Tibial nerve (tissue), 4 donors: Measurements from ENCODE around the gene UBE2N. TPM values are rescaled to one million over a fixed set of nuclear protein-coding genes. Genes with fewer than 3 reads are reported as not detected.

ENCODE experiments used
- DNase-seq, 2 donors: peaks; one replicate each; pipeline ENCODE4 v3.0.0-alpha.2; 2019; ENCODE audit warnings: low spot score in 2 of 2
- H3K27ac ChIP-seq, 4 donors: fragments of 200-600 bp; sonication (generic) in 3 of 4; one replicate each; pipeline ENCODE4 v1.5.1; 2017 to 2019; ENCODE audit warnings: mild to moderate bottlenecking in 1 of 4
- H3K27me3 ChIP-seq, 2 donors: fragments of 200-600 bp; sonication (generic) in 1 of 2; one replicate each; pipeline versions ENCODE4 v1.5.1 to v1.6.0; 2017 to 2019
- H3K36me3 ChIP-seq, 3 donors: fragments of 200-600 bp; sonication (generic); one replicate each; pipeline ENCODE4 v1.5.1; 2018 to 2019
- H3K4me1 ChIP-seq, 4 donors: fragments of 200-600 bp; sonication (generic) in 3 of 4; one replicate each; pipeline ENCODE4 v1.5.1; 2017 to 2019
- H3K4me3 ChIP-seq, 4 donors: fragments of 200-600 bp; sonication (generic) in 3 of 4; one replicate each; pipeline ENCODE4 v1.5.1; 2017 to 2019; ENCODE audit warnings: mild to moderate bottlenecking in 1 of 4, moderate library complexity in 1 of 4
- H3K9me3 ChIP-seq, 4 donors: fragments of 200-600 bp; sonication (generic) in 3 of 4; one replicate each; pipeline ENCODE4 v1.5.1; 2017 to 2019
- CTCF ChIP-seq, 5 experiments: fragments of 200-600 bp in 3 of 5; fragments of 450-650 bp in 2 of 5; sonication (generic) in 3 of 5; IDR thresholded peaks; one replicate each; pipeline ENCODE4 v1.5.1; 2016 to 2019; ENCODE audit warnings: antibody characterized with exemption in 5 of 5, mild to moderate bottlenecking in 3 of 5, moderate library complexity in 2 of 5
- EP300 ChIP-seq, 2 donors: sonication (generic); formaldehyde crosslinking; IDR thresholded peaks; one replicate each; pipeline ENCODE4 v1.6.1; 2017; ENCODE audit warnings: antibody characterized with exemption in 2 of 2, mild to moderate bottlenecking in 1 of 2
- POLR2A ChIP-seq, 2 donors: fragments of 450-650 bp; IDR thresholded peaks; one replicate each; pipeline ENCODE4 v1.6.1; 2017; ENCODE audit warnings: antibody characterized with exemption in 2 of 2, mild to moderate bottlenecking in 2 of 2, moderate library complexity in 2 of 2
- WGBS, 2 donors: methylation state at CpG; one replicate each; pipeline ENCODE4 v1.1.5; 2018; 5-methylcytosine and 5-hydroxymethylcytosine counted together
- total RNA-seq, 4 donors: library from RNA; depleted of rRNA; stranded (reverse); fragments of >200 nt; gene quantifications; one replicate each; pipeline ENCODE4 v1.1.0, GENCODE V29; 2016

UBE2N gene
- total RNA-seq, 4 donors from 2014 or later = 20.8 to 31.0 (median 29.4) TPM

DNA sequence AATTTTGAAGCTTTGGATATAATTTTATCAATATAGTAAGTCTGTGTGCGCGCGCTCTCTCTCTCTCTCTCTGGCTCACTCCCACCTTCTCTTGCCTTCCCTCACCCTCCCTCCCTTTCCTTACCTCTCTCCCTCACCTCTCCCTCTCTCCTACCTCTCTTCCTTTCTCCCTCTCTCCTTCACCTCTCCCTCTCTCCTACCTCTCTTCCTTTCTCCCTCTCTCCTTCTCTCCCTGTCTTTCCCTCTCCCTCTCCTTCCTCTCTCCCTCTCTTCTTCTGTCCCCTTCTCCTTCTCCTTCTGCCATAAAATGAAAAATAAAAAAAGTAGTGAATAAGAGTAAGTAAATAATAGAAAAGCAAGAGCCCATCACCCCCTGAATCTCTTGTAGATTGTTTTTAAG is 73.0 kb downstream of the UBE2N start:
- Histone ChIP-seq H3K9me3 (no peaks in the 10 kb centered on the region), H3K27ac (no peak overlapping the region), H3K27me3 (no peaks in the 10 kb centered on the region), H3K4me1 (peaks cover 0 to 6% (median 0%) of the 10 kb centered on the region in 4 donors), H3K4me3 (no peak overlapping the region), H3K36me3 (no peaks in the 10 kb centered on the region)
- no peak for DNase-seq
- 97 to 99% methylated on average over 3 of the region's 3 CpGs for WGBS, 2 donors
- TF ChIP-seq CTCF (IDR thresholded peaks at IDR 0.05) (no peak), EP300 (IDR thresholded peaks at IDR 0.05) (no peak), POLR2A (IDR thresholded peaks at IDR 0.05) (no peak)

DNA sequence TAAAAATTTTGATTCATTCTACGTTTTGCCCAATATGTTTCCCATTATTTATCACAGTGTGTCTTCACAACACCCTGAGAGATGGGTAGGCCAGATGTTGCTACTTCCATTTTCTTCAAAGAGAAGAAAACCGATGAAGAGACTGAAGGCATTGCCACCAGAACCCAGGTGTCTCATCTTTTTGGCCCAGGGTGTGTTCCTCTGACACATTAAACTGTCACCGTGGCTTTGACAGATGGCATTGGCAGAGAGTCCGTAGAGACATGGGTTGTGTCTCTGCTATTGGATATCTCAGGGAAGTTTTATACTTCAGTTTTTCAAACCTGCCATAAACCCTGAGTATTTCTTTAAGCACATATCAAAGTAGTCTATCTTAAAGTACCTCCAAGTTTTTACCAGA is 75.3 kb downstream of the UBE2N start:
- 89 to 92% methylated on average over 4 of the region's 4 CpGs for WGBS, 2 donors
- H3K27ac ChIP-seq = no peak overlapping the region

DNA sequence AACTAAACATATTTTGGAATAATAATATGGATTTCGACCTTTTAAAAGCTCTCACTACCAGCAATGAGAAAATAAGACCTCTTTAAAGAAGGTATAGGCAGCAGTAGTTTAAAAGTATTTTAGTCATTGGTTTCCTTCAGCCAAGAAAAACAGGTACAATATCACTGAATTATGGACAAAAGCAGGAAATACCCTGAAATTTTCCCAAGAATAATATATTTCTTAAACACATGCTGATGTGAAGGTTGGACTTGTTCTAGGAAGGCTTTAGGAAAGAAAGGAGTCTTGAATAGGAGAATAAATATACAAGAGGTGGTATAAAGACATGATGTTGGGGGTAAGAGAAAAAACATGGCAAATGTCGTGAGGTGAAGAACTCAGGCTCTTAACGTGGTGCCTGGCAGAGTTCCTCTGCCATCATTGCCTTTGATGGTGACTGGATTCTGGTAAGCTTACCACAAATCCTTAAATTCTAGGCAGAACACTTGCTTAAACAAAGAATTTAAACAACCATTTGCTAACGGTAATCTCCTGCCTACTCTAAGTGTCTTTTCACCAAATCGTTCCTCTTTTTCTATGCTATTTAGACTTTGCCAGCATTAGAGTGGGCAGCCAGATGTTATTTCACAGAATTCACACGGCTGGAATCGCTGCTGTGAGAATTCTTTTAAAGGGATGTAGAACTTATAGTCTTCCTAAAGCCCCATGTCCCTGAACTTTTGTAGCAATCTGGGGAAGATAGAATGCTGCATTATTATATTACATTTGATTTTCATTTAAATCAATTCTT is 75.9 kb downstream of the UBE2N start:
- Histone ChIP-seq H3K9me3 (no peaks in the 10 kb centered on the region), H3K36me3 (no peaks in the 10 kb centered on the region), H3K4me3 (no peak overlapping the region), H3K27me3 (no peaks in the 10 kb centered on the region), H3K27ac (no peak overlapping the region), H3K4me1 (no peaks in the 10 kb centered on the region)
- TF ChIP-seq POLR2A (IDR thresholded peaks at IDR 0.05) = no peak
- TF ChIP-seq EP300 (IDR thresholded peaks at IDR 0.05) = no peak
- no peak for TF ChIP-seq CTCF (IDR thresholded peaks at IDR 0.05)
- WGBS, 2 donors = 59 to 60% methylated on average over 7 of the region's 7 CpGs
- DNase-seq = no peak

More for the DNA sequence above, 75.3 kb downstream of the UBE2N start:
- no peaks in the 10 kb centered on the region for H3K4me1 ChIP-seq
- H3K27me3 ChIP-seq = no peaks in the 10 kb centered on the region
- H3K9me3 ChIP-seq = no peaks in the 10 kb centered on the region
- no peak for DNase-seq
- TF ChIP-seq EP300 (IDR thresholded peaks at IDR 0.05) (no peak), POLR2A (IDR thresholded peaks at IDR 0.05) (no peak), CTCF (IDR thresholded peaks at IDR 0.05) (no peak)
- H3K36me3 ChIP-seq = no peaks in the 10 kb centered on the region
- H3K4me3 ChIP-seq = no peak overlapping the region

GRCh38 chr12:93363841-93364297 is 77.9 kb downstream of the UBE2N start:
- no peak for DNase-seq
- no peaks in the 10 kb centered on the region for H3K9me3 ChIP-seq
- no peaks in the 10 kb centered on the region for H3K4me1 ChIP-seq
- no peak overlapping the region for H3K27ac ChIP-seq
- WGBS, 2 donors = 72 to 78% methylated on average over 3 of the region's 3 CpGs
- TF ChIP-seq CTCF (IDR thresholded peaks at IDR 0.05) (no peak), POLR2A (IDR thresholded peaks at IDR 0.05) (no peak), EP300 (IDR thresholded peaks at IDR 0.05) (no peak)
- H3K27me3 ChIP-seq = no peaks in the 10 kb centered on the region
- no peaks in the 10 kb centered on the region for H3K36me3 ChIP-seq
- H3K4me3 ChIP-seq = no peak overlapping the region

DNA sequence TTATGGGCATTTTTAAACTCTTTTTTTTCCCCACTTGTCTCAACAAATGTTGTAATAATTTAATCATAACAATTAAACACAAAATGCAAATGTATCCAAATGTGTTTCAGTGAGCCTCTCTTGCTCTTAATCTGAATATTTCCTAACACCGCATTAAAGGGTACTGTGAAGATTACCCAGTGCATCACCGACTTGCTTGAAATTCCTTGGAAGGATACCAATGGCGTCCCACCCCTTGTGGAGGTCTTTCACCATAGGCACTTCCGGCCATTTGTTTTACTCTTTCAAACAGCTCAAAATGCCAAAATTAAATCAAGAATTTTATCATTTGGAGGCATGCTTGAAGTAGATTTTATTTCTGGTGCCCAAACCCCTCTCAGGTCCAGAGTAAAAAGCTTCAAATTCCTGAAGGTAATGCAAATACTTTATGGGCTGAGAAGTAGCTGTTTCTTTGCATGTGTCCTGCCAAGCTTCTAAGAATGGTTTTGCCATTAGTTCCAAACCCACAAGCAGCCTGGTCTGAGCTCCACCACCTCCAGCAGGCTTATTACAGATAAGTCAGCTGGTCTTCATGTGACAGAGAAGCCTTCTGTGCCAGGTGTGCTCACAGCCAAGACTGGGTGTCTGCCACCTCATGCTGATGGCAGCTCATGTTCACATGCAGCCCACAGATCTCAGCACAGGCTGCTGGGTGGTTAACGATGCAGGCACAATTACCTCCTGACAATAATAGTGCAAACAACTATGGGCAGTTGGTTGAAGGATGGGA is 80.4 kb downstream of the UBE2N start:
- Histone ChIP-seq H3K36me3 (no peaks in the 10 kb centered on the region), H3K9me3 (no peaks in the 10 kb centered on the region), H3K27me3 (no peaks in the 10 kb centered on the region), H3K4me3 (no peak overlapping the region), H3K27ac (no peak overlapping the region), H3K4me1 (no peaks in the 10 kb centered on the region)
- TF ChIP-seq POLR2A (IDR thresholded peaks at IDR 0.05) (no peak), CTCF (IDR thresholded peaks at IDR 0.05) (no peak), EP300 (IDR thresholded peaks at IDR 0.05) (no peak)
- WGBS, 2 donors = 75 to 80% methylated on average over 5 of the region's 5 CpGs
- DNase-seq = no peak
